GM12892 (cell line): ENCODE measurements around the gene C16orf89.

Experiments used
- POLR2A ChIP-seq: IDR thresholded peaks from 2 replicates; pipeline ENCODE4 v1.6.1; 2011; ENCODE audit warnings: low read depth, low read length, control low read depth
- POLR2AphosphoS5 ChIP-seq: IDR thresholded peaks from 2 replicates; pipeline ENCODE4 v1.6.1; 2011; ENCODE audit warnings: low read depth, low read length, control low read depth
- TAF1 ChIP-seq: IDR thresholded peaks from 2 replicates; pipeline ENCODE4 v1.6.1; 2011; ENCODE audit warnings: low read depth, mild to moderate bottlenecking, control low read depth, low read length, borderline replicate concordance

GRCh38 chr16:5028950-5029475 is 36.7 kb downstream of the C16orf89 start:
- TF ChIP-seq POLR2A (no peak), POLR2AphosphoS5 (no peak), TAF1 (no peak)
